Tibial nerve (tissue), 3 donors: ENCODE results near the gene KIF1C.

Experiments
- POLR2A ChIP-seq, 2 donors: fragments of 450-650 bp; IDR thresholded peaks; one replicate each; pipeline ENCODE4 v1.6.1; 2017; ENCODE audit warnings: antibody characterized with exemption in 2 of 2, mild to moderate bottlenecking in 2 of 2, moderate library complexity in 2 of 2
- TF ChIP-seq, protein P1 (sequence below), 5 experiments: fragments of 200-600 bp in 3 of 5; fragments of 450-650 bp in 2 of 5; sonication (generic) in 3 of 5; IDR thresholded peaks; one replicate each; pipeline ENCODE4 v1.5.1; 2016 to 2019; ENCODE audit warnings: antibody characterized with exemption in 5 of 5, mild to moderate bottlenecking in 3 of 5, moderate library complexity in 2 of 5

DNA sequence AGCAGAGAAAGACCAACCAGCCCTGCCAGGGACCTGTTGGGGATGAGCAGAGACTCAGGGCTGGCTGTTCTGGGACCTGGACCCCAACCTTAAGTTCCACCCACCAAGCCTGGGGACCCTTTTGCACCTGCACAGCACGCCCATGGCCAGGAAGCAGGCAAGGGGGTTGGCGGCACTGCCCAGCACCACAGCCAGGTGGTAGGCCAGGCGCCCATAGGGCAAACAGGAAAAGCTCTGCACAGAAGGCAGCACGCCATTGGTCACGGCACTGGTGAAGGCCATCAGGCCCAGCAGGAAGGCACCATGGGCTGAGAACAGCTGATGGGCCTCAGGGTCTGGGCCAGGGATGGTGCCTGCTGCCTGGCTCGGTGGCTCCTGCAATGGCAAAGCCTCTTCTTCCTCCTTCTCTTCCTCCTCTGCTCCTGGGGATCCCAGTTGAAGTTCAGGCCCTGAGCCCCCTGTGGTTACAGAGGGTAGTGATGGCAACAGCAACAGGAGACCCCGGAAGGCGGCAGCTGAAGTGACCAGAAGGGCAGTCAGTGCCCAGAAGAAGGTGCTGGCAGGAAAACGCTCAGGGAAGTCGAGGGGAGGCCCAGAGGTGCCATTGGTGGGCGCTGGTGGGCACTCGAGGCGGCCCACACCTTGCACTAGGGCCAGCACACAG is 35.7 kb downstream of the KIF1C start:
- TF ChIP-seq, protein P1, sequence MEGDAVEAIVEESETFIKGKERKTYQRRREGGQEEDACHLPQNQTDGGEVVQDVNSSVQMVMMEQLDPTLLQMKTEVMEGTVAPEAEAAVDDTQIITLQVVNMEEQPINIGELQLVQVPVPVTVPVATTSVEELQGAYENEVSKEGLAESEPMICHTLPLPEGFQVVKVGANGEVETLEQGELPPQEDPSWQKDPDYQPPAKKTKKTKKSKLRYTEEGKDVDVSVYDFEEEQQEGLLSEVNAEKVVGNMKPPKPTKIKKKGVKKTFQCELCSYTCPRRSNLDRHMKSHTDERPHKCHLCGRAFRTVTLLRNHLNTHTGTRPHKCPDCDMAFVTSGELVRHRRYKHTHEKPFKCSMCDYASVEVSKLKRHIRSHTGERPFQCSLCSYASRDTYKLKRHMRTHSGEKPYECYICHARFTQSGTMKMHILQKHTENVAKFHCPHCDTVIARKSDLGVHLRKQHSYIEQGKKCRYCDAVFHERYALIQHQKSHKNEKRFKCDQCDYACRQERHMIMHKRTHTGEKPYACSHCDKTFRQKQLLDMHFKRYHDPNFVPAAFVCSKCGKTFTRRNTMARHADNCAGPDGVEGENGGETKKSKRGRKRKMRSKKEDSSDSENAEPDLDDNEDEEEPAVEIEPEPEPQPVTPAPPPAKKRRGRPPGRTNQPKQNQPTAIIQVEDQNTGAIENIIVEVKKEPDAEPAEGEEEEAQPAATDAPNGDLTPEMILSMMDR (IDR thresholded peaks at IDR 0.05): no peak
- TF ChIP-seq POLR2A (IDR thresholded peaks at IDR 0.05): no peak
